Measurements from ENCODE around the gene ACTR1A. TPM values are rescaled to one million over a fixed set of nuclear protein-coding genes. Genes with fewer than 3 reads are reported as not detected.

Gene ACTR1A
- total RNA-seq, 4 donors from 2014 or later = 68.0 to 85.6 (median 82.3) TPM

- WGBS, 2 donors = 23 to 59% methylated on average over 5 to 6 of the region's 6 CpGs
- DNase-seq = no peak
- H3K4me1 ChIP-seq = peaks cover 0 to 21% (median 3%) of the 10 kb centered on the region in 3 donors
- H3K27me3 ChIP-seq = no peaks in the 10 kb centered on the region
- no peaks in the 10 kb centered on the region for H3K9me3 ChIP-seq
- intact Hi-C loops (cut with DNase I) = no loop called here
- no peak overlapping the region for H3K27ac ChIP-seq
- TF ChIP-seq, protein P1, sequence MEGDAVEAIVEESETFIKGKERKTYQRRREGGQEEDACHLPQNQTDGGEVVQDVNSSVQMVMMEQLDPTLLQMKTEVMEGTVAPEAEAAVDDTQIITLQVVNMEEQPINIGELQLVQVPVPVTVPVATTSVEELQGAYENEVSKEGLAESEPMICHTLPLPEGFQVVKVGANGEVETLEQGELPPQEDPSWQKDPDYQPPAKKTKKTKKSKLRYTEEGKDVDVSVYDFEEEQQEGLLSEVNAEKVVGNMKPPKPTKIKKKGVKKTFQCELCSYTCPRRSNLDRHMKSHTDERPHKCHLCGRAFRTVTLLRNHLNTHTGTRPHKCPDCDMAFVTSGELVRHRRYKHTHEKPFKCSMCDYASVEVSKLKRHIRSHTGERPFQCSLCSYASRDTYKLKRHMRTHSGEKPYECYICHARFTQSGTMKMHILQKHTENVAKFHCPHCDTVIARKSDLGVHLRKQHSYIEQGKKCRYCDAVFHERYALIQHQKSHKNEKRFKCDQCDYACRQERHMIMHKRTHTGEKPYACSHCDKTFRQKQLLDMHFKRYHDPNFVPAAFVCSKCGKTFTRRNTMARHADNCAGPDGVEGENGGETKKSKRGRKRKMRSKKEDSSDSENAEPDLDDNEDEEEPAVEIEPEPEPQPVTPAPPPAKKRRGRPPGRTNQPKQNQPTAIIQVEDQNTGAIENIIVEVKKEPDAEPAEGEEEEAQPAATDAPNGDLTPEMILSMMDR (IDR thresholded peaks at IDR 0.05) = no peak
- TF ChIP-seq POLR2A (IDR thresholded peaks at IDR 0.05) = no peak
- H3K4me3 ChIP-seq = no peak overlapping the region
- H3K36me3 ChIP-seq = no peaks in the 10 kb centered on the region
Measured at GRCh38 chr10:102467971-102468438, 34.5 kb downstream of the ACTR1A start.

- H3K9me3 ChIP-seq = no peaks in the 10 kb centered on the region
- 84 to 88% methylated on average over 6 of the region's 6 CpGs for WGBS, 2 donors
- TF ChIP-seq, protein P1 (IDR thresholded peaks at IDR 0.05) = no peak
- TF ChIP-seq POLR2A (IDR thresholded peaks at IDR 0.05) = no peak
- H3K4me1 ChIP-seq = peaks cover 0 to 28% (median 7%) of the 10 kb centered on the region in 3 donors
- H3K36me3 ChIP-seq = no peaks in the 10 kb centered on the region
- H3K27me3 ChIP-seq = no peaks in the 10 kb centered on the region
- no peak overlapping the region for H3K27ac ChIP-seq
- intact Hi-C loops (cut with DNase I) = no loop called here
- no peak overlapping the region for H3K4me3 ChIP-seq
- DNase-seq = no peak
Measured at GRCh38 chr10:102467318-102467717, 35.2 kb downstream of the ACTR1A start.

DNA sequence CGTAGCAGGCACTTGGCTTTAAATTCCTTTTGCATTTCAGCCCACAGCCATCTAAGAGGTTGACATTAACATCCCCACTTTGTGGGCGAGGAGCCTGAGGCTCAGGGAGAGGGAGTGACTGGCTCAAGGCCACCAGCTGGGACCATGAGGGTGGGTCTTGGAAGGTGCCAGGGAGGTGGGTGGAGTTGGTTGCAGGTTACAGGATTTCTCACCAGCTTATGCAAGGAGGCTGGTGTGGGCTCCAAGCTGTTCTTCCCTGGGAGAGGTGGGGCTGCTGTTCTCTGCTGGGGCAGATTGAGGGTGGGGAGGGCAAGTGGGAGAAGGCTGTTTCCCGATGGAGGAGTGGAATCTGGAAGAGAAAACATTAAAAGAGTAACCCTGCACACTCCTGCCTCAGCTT is 37.0 kb downstream of the ACTR1A start:
- WGBS, 2 donors = 35 to 50% methylated on average over 2 of the region's 3 CpGs
- Histone ChIP-seq H3K27me3 (no peaks in the 10 kb centered on the region), H3K4me3 (no peak overlapping the region), H3K9me3 (no peaks in the 10 kb centered on the region), H3K36me3 (no peaks in the 10 kb centered on the region), H3K27ac (no peak overlapping the region), H3K4me1 (peaks cover 3 to 45% (median 18%) of the 10 kb centered on the region in 3 donors)
- TF ChIP-seq, protein P1 (IDR thresholded peaks at IDR 0.05) = no peak
- intact Hi-C loops (cut with DNase I) = no loop called here
- no peak for DNase-seq

- H3K9me3 ChIP-seq = no peaks in the 10 kb centered on the region
- no peak for TF ChIP-seq POLR2A (IDR thresholded peaks at IDR 0.05)
- TF ChIP-seq, protein P1 (IDR thresholded peaks at IDR 0.05) = no peak
- no peaks in the 10 kb centered on the region for H3K27me3 ChIP-seq
- intact Hi-C loops (cut with DNase I) = no loop called here
- no peak for DNase-seq
- no peaks in the 10 kb centered on the region for H3K36me3 ChIP-seq
- peak overlapping the region in 1 of 4 donors; percentile 26 for H3K27ac ChIP-seq
- peaks cover 3 to 45% (median 18%) of the 10 kb centered on the region in 3 donors for H3K4me1 ChIP-seq
- H3K4me3 ChIP-seq = no peak overlapping the region
- WGBS, 2 donors = 77 to 87% methylated on average over 7 to 10 of the region's 10 CpGs
Measured at GRCh38 chr10:102463983-102464382, 38.5 kb downstream of the ACTR1A start.

GRCh38 chr10:102462512-102463054 is 39.9 kb downstream of the ACTR1A start:
- DNase-seq = no peak
- Histone ChIP-seq H3K9me3 (no peaks in the 10 kb centered on the region), H3K27ac (peak overlapping the region in 2 of 4 donors; percentile 26 to 53), H3K4me3 (peak overlapping the region in 3 of 4 donors; percentile 15 to 44 (median 33)), H3K4me1 (peaks cover 3 to 35% (median 18%) of the 10 kb centered on the region in 3 donors), H3K36me3 (no peaks in the 10 kb centered on the region), H3K27me3 (no peaks in the 10 kb centered on the region)
- intact Hi-C loops (cut with DNase I) = no loop called here
- TF ChIP-seq POLR2A (IDR thresholded peaks at IDR 0.05) = no peak
- TF ChIP-seq, protein P1 (IDR thresholded peaks at IDR 0.05) = no peak
- 64 to 87% methylated on average over 6 of the region's 6 CpGs for WGBS, 2 donors

Data from esophagus squamous epithelium (tissue), 5 donors.